ENCODE data around the gene CFAP45.

CFAP45 gene

GRCh38 chr1:159936273-159936904 is 36.4 kb upstream of the CFAP45 start:
- DNase-seq (ENCODE audit: low read depth) = peak; percentile 69

- DNase-seq (ENCODE audit: low read depth) = no peak
Observed at GRCh38 chr1:159935719-159936272, 35.8 kb upstream of the CFAP45 start.

GRCh38 chr1:159935305-159935704 is 35.3 kb upstream of the CFAP45 start:
- no peak for DNase-seq (ENCODE audit: low read depth)

GRCh38 chr1:159934136-159935039 is 34.4 kb upstream of the CFAP45 start:
- DNase-seq (ENCODE audit: low read depth) = no peak

- DNase-seq (ENCODE audit: low read depth) = no peak
Observed at GRCh38 chr1:159933347-159933746, 33.4 kb upstream of the CFAP45 start.

- no peak for DNase-seq (ENCODE audit: low read depth)
Observed at GRCh38 chr1:159932296-159933285, 32.6 kb upstream of the CFAP45 start.

GRCh38 chr1:159931795-159932173 is 31.8 kb upstream of the CFAP45 start:
- DNase-seq (ENCODE audit: low read depth) = no peak

GRCh38 chr1:159931101-159931794 is 31.3 kb upstream of the CFAP45 start:
- no peak for DNase-seq (ENCODE audit: low read depth)

GRCh38 chr1:159930634-159931033 is 30.7 kb upstream of the CFAP45 start:
- no peak for DNase-seq (ENCODE audit: low read depth)

GRCh38 chr1:159930216-159930615 is 30.3 kb upstream of the CFAP45 start:
- DNase-seq (ENCODE audit: low read depth) = no peak

GRCh38 chr1:159929155-159930051 is 29.4 kb upstream of the CFAP45 start:
- no peak for DNase-seq (ENCODE audit: low read depth)

GRCh38 chr1:159928491-159929050 is 28.6 kb upstream of the CFAP45 start:
- DNase-seq (ENCODE audit: low read depth) = no peak

GRCh38 chr1:159927849-159928431 is 28.0 kb upstream of the CFAP45 start:
- DNase-seq (ENCODE audit: low read depth) = no peak

GRCh38 chr1:159927211-159927848 is 27.4 kb upstream of the CFAP45 start:
- DNase-seq (ENCODE audit: low read depth) = no peak

GRCh38 chr1:159925719-159926078 is 25.7 kb upstream of the CFAP45 start:
- DNase-seq (ENCODE audit: low read depth) = no peak

GRCh38 chr1:159924791-159925718 is 25.1 kb upstream of the CFAP45 start, which contains the start of gene TAGLN2:
Gene TAGLN2, minus strand, starts transcription at chr1:159925507. Its CDS starts 4,998 bp downstream, at chr1:159920509.
- DNase-seq (ENCODE audit: low read depth) = peak; percentile 80

GRCh38 chr1:159924025-159924790 is 24.2 kb upstream of the CFAP45 start:
- DNase-seq (ENCODE audit: low read depth) = peak; percentile 50

All from activated T-helper 1 cell treated with Interleukin-2 at 50 U/mL for 16 hours (primary cell).